Measurements from ENCODE around the gene MUL1. TPM values are rescaled to one million over a fixed set of nuclear protein-coding genes. Genes with fewer than 3 reads are reported as not detected.

MUL1 gene
- total and polyA plus RNA-seq, 8 donors, result 22.0 to 36.0 (median 25.3) TPM

GRCh38 chr1:20491866-20492265 is 16.1 kb downstream of the MUL1 start:
- intact Hi-C loops (cut with DNase I), result loop anchor here in 1 of 2 donors (5.0 kb wide), 1 partner anchor 280 kb away; no protein-coding TSS in a partner anchor
- no peak for TF ChIP-seq CTCF (IDR thresholded peaks at IDR 0.05)

GRCh38 chr1:20491178-20491577 is 16.8 kb downstream of the MUL1 start:
- H3K27me3 ChIP-seq, result peaks cover 12 to 65% of the 10 kb centered on the region in 2 donors
- H3K4me1 ChIP-seq, result peaks cover 12 to 32% of the 10 kb centered on the region in 2 donors
- no peak for DNase-seq
- H3K9me3 ChIP-seq, result no peaks in the 10 kb centered on the region
- no peak overlapping the region for H3K27ac ChIP-seq
- ATAC-seq, result no peak
- H3K4me3 ChIP-seq, result no peak overlapping the region
- no peak for TF ChIP-seq CTCF (IDR thresholded peaks at IDR 0.05)
- no peaks in the 10 kb centered on the region for H3K36me3 ChIP-seq
- intact Hi-C loops (cut with DNase I), result loop anchor here in 1 of 2 donors (5.0 kb wide), 1 partner anchor 279 kb away; no protein-coding TSS in a partner anchor

More at GRCh38 chr1:20491866-20492265, 16.1 kb downstream of the MUL1 start:
- ATAC-seq (no peak), DNase-seq (no peak)
- no peaks in the 10 kb centered on the region for H3K9me3 ChIP-seq
- H3K27me3 ChIP-seq, result peaks cover 6 to 58% of the 10 kb centered on the region in 2 donors
- H3K27ac ChIP-seq, result no peak overlapping the region
- no peaks in the 10 kb centered on the region for H3K36me3 ChIP-seq
- H3K4me1 ChIP-seq, result peaks cover 6 to 29% of the 10 kb centered on the region in 2 donors
- H3K4me3 ChIP-seq, result no peak overlapping the region

GRCh38 chr1:20487236-20487590 is 20.7 kb downstream of the MUL1 start:
- Histone ChIP-seq H3K36me3 (no peaks in the 10 kb centered on the region), H3K9me3 (no peaks in the 10 kb centered on the region), H3K27ac (no peak overlapping the region), H3K4me3 (no peak overlapping the region), H3K4me1 (peaks cover 6 to 15% of the 10 kb centered on the region in 2 donors), H3K27me3 (peaks cover 36 to 96% of the 10 kb centered on the region in 2 donors)
- TF ChIP-seq CTCF (IDR thresholded peaks at IDR 0.05), result no peak
- ATAC-seq, result no peak
- intact Hi-C loops (cut with DNase I), result loop anchor here in 1 of 2 donors (10.0 kb wide), 1 partner anchor 112 kb away; no protein-coding TSS in a partner anchor
- DNase-seq, result peak in 1 of 4 donors; percentile 4

- peak overlapping the region; percentile 33 to 40 for H3K4me3 ChIP-seq
- peak overlapping the region in 1 of 2 donors; percentile 53 for H3K27ac ChIP-seq
- no peak for TF ChIP-seq CTCF (IDR thresholded peaks at IDR 0.05)
- DNase-seq (peak; percentile 44 to 87 (median 74)), ATAC-seq (peak; percentile 70)
- intact Hi-C loops (cut with DNase I), result loop anchor here in 1 of 2 donors (10.0 kb wide), 1 partner anchor 112 kb away; no protein-coding TSS in a partner anchor
- H3K36me3 ChIP-seq, result no peaks in the 10 kb centered on the region
- H3K9me3 ChIP-seq, result no peaks in the 10 kb centered on the region
- H3K27me3 ChIP-seq, result peaks cover 36 to 96% of the 10 kb centered on the region in 2 donors
- H3K4me1 ChIP-seq, result peaks cover 6 to 15% of the 10 kb centered on the region in 2 donors
These were observed 21.3 kb downstream of the MUL1 start for GRCh38 chr1:20486457-20487235.

Measured in left lung (tissue), 10 donors.